Prostate gland (tissue), 2 donors: ENCODE results near the gene FOXF1. TPM values are rescaled to one million over a fixed set of nuclear protein-coding genes. Genes with fewer than 3 reads are reported as not detected.

Experiments
- DNase-seq: peaks from one replicate; pipeline ENCODE4 v3.0.0-alpha.2; 2019; ENCODE audit warnings: low spot score
- H3K27ac ChIP-seq, 2 donors: fragments of 200-600 bp; sonication (generic); 2 replicates each; pipeline ENCODE4 v1.5.1; 2017 to 2019
- H3K27me3 ChIP-seq: fragments of 200-600 bp; sonication (generic); replicated peaks from 2 replicates; pipeline ENCODE4 v1.5.1; 2019; ENCODE audit not compliant: insufficient read depth
- H3K36me3 ChIP-seq, 2 donors: fragments of 200-600 bp; sonication (generic); 1 replicate in 1 of 2; 2 replicates in 1 of 2; pipeline versions ENCODE4 v1.5.1 to v1.8.1; 2017 to 2019
- H3K4me1 ChIP-seq: fragments of 200-600 bp; sonication (generic); replicated peaks from 2 replicates; pipeline ENCODE4 v1.5.1; 2019
- H3K4me3 ChIP-seq, 2 donors: fragments of 200-600 bp; sonication (generic); 2 replicates each; pipeline ENCODE4 v1.5.1; 2017 to 2019
- H3K9me3 ChIP-seq: fragments of 200-600 bp; sonication (generic); 2 replicates; pipeline ENCODE4 v1.5.1; 2017
- POLR2A ChIP-seq: fragments of 450-650 bp; IDR thresholded peaks from one replicate; pipeline ENCODE4 v1.6.1; 2016; ENCODE audit warnings: antibody characterized with exemption, mild to moderate bottlenecking
- POLR2AphosphoS5 ChIP-seq: sonication (generic); formaldehyde crosslinking; IDR thresholded peaks from one replicate; pipeline ENCODE4 v1.6.1; 2017; ENCODE audit warnings: antibody characterized with exemption
- WGBS: methylation state at CpG from one replicate; pipeline ENCODE4 v1.1.5; 2018; 5-methylcytosine and 5-hydroxymethylcytosine counted together
- intact Hi-C: fragments of 100-400 bp; cut with DNase I; formaldehyde crosslinking; loops from one replicate; pipeline ENCODE4 v1.14.2; 2022
- total RNA-seq, 2 donors: library from RNA; depleted of rRNA; stranded (reverse); fragments of >200 nt; gene quantifications; one replicate each; pipeline ENCODE4 v1.1.0, GENCODE V29; 2016
- TF ChIP-seq, protein P1 (sequence below), 4 experiments: fragments of 200-600 bp in 2 of 4; fragments of 450-650 bp in 2 of 4; sonication (generic) in 2 of 4; IDR thresholded peaks; 1 replicate in 3 of 4; 2 replicates in 1 of 4; pipeline ENCODE4 v1.5.1; 2016 to 2019; ENCODE audit warnings: antibody characterized with exemption in 4 of 4, mild to moderate bottlenecking in 2 of 4, moderate library complexity in 2 of 4

Gene FOXF1
- total RNA-seq, 2 donors from 2014 or later: 5.3 to 6.9 TPM

DNA sequence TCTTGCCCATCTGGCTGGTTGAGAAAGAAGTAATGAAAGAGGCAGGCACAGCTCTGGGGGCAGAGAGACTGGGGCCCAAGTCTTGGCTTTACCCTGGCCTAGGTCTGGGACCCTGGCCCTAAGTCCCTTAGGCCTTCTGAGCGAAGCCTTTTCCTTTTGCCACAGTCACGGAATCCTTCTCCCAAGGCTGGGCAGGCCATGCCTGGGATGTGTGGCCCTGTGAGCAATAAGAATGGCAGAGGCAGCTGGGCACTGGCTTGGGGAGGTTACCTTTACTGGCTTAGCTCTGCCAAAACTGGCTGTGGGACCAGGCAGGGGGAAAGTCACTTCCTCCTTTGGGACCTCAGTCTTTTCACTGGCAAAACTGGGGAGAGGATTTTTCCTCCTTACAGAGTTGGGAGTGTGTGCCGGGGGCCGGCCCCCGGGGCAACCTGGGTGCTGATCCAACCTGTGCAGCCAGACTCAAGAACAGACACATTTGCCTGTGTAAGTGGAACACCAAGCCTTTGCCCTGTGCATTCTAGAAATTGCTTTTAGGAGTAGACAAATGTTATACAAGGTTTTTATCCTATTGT lies 12.9 kb downstream of the FOXF1 start:
- no peak for DNase-seq
- 56% methylated on average over 5 of the region's 5 CpGs for WGBS
- Histone ChIP-seq H3K27ac (no peak overlapping the region), H3K4me1 (no peaks in the 10 kb centered on the region), H3K27me3 (peaks cover 6% of the 10 kb centered on the region), H3K9me3 (no peaks in the 10 kb centered on the region), H3K36me3 (no peaks in the 10 kb centered on the region), H3K4me3 (no peak overlapping the region)
- intact Hi-C loops: no loop called here
- no peak for TF ChIP-seq POLR2AphosphoS5

DNA sequence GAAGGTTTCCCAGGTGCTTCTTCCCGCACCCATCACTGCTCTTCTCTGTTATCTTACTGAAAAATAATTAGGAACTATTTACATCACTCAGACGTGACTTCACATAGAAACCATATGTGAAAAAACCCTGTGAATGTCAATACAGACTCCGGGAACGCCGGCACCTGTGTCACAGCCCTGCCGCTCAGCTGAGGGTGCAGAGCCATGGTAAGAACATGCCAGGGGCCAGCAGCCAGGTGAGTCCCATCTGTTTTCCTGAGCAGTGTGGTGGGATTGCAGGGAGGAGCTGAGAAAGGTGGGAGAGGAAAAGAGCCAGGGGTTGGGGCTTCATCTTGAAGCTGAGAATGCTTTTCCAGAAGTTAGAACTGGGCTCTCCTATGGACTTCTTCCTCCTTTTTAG lies 13.7 kb downstream of the FOXF1 start:
- Histone ChIP-seq H3K4me3 (no peak overlapping the region), H3K9me3 (no peaks in the 10 kb centered on the region), H3K27ac (no peak overlapping the region), H3K4me1 (no peaks in the 10 kb centered on the region), H3K36me3 (no peaks in the 10 kb centered on the region), H3K27me3 (no peaks in the 10 kb centered on the region)
- TF ChIP-seq, protein P1, sequence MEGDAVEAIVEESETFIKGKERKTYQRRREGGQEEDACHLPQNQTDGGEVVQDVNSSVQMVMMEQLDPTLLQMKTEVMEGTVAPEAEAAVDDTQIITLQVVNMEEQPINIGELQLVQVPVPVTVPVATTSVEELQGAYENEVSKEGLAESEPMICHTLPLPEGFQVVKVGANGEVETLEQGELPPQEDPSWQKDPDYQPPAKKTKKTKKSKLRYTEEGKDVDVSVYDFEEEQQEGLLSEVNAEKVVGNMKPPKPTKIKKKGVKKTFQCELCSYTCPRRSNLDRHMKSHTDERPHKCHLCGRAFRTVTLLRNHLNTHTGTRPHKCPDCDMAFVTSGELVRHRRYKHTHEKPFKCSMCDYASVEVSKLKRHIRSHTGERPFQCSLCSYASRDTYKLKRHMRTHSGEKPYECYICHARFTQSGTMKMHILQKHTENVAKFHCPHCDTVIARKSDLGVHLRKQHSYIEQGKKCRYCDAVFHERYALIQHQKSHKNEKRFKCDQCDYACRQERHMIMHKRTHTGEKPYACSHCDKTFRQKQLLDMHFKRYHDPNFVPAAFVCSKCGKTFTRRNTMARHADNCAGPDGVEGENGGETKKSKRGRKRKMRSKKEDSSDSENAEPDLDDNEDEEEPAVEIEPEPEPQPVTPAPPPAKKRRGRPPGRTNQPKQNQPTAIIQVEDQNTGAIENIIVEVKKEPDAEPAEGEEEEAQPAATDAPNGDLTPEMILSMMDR (IDR thresholded peaks at IDR 0.05): no peak
- TF ChIP-seq POLR2A: no peak
- TF ChIP-seq POLR2AphosphoS5: no peak
- intact Hi-C loops: no loop called here
- WGBS: 36% methylated on average over 6 of the region's 6 CpGs
- DNase-seq: no peak

DNA sequence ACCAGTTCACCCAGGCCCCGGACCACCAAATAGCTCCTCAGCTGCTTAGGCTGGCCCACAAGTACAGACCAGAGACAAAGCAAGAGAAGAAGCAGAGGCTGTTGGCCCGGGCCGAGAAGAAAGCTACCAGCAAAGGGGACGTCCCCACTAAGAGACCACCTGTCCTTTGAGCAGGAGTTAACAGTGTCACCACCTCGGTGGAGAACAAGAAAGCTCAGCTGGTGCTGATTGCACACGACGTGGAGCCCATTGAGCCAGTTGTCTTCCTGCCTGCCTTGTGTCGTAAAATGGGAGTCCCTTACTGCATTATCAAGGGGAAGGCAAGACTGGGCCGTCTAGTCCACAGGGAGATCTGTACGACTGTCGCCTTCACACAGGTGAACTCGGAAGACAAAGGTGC lies 15.4 kb downstream of the FOXF1 start:
- Histone ChIP-seq H3K9me3 (no peaks in the 10 kb centered on the region), H3K4me3 (no peak overlapping the region), H3K4me1 (no peaks in the 10 kb centered on the region), H3K27ac (no peak overlapping the region), H3K36me3 (no peaks in the 10 kb centered on the region), H3K27me3 (no peaks in the 10 kb centered on the region)
- no peak for DNase-seq
- no peak for TF ChIP-seq POLR2A
- TF ChIP-seq POLR2AphosphoS5: no peak
- TF ChIP-seq, protein P1 (IDR thresholded peaks at IDR 0.05): no peak
- 58% methylated on average over 12 of the region's 12 CpGs for WGBS
- intact Hi-C loops: no loop called here

DNA sequence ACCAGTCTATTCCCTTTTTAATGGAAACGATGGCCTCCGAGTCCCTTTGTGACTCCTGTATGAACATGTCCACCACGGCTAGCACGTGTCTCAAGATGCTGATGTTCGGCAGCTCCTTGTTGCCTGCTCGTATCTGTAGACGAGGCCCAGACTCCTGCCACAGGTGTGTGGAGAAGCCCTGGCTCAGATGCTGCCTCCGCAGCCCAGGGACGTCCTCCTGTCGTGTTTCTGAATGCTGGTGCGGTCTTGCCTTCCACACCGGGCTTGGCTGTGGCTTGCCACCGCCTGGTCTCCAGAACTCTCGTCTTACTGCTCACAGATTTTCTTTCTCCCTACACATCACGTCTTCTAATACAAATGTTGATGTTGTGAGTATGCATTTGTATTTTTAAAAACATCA lies 17.0 kb downstream of the FOXF1 start:
- 82% methylated on average over 15 of the region's 15 CpGs for WGBS
- intact Hi-C loops: no loop called here
- no peak overlapping the region for H3K27ac ChIP-seq
- H3K9me3 ChIP-seq: no peaks in the 10 kb centered on the region
- no peak overlapping the region for H3K4me3 ChIP-seq
- H3K36me3 ChIP-seq: no peaks in the 10 kb centered on the region
- H3K4me1 ChIP-seq: no peaks in the 10 kb centered on the region
- TF ChIP-seq POLR2AphosphoS5 (no peak), POLR2A (no peak)
- TF ChIP-seq, protein P1 (IDR thresholded peaks at IDR 0.05): no peak
- no peak for DNase-seq
- no peaks in the 10 kb centered on the region for H3K27me3 ChIP-seq

DNA sequence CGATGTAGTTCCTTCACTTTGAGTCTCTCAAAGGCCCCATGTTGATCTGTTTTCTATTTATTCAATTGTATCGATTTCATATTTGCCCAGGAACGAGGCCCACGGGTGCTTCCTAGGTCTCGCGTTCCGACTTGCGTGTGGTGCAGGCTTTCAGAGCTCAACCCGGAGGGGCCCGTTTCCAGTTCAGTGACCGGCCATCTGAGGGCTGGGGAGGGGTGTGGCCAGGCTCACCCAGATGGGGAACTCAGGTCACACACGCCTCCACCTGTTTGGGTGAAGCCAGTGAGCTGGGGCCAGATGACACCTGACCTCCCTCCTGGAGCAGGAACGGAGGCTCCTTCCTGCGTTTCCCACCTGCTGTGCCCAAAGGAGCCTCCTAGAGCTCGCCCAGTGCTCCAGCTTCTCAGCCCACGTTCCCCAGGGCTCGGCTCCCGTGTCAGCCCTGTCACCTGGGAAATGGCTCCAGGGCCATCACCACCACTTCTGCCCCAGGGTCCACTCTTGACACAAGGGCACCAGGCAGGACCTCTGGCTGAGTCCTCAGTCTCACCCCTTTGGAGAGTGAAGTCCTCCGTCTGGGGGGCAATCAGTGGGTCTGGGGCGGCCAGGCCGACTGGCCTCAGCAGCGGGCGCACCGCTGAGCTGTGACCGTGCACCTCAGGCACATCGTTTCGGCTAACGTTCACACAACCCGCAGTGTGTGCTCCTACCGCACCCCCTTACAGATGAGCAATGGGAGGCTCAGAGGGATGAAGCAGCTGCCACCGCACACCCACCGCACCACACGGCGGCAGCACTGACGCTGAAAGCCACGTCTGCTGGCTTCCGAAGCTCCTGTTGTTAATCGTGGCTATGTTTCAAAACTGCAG lies 18.0 kb downstream of the FOXF1 start:
- intact Hi-C loops: no loop called here
- no peak overlapping the region for H3K27ac ChIP-seq
- no peak for TF ChIP-seq POLR2AphosphoS5
- TF ChIP-seq POLR2A: no peak
- TF ChIP-seq, protein P1 (IDR thresholded peaks at IDR 0.05): no peak
- no peaks in the 10 kb centered on the region for H3K4me1 ChIP-seq
- no peaks in the 10 kb centered on the region for H3K36me3 ChIP-seq
- H3K9me3 ChIP-seq: no peaks in the 10 kb centered on the region
- H3K27me3 ChIP-seq: no peaks in the 10 kb centered on the region
- H3K4me3 ChIP-seq: no peak overlapping the region
- DNase-seq: no peak
- 92% methylated on average over 34 of the region's 38 CpGs for WGBS
